Right renal cortex interstitium (tissue), 3 donors: Measurements from ENCODE around the gene SYNJ2BP. TPM values are rescaled to one million over a fixed set of nuclear protein-coding genes. Genes with fewer than 3 reads are reported as not detected.

Experiments
- DNase-seq, 3 donors: peaks; one replicate each; pipeline ENCODE4 v3.0.0-alpha.2; 2013; ENCODE audit warnings: low read depth in 3 of 3, low spot score in 2 of 3
- polyA plus RNA-seq, 3 donors: library from polyadenylated mRNA; unstranded; fragments of 120-200 nt; gene quantifications; one replicate each; pipeline ENCODE4 v1.2.1, GENCODE V29; 2013; ENCODE audit not compliant: insufficient read length in 3 of 3

Gene SYNJ2BP
- polyA plus RNA-seq, 3 donors, result 40.2 to 43.4 (median 41.0) TPM

DNA sequence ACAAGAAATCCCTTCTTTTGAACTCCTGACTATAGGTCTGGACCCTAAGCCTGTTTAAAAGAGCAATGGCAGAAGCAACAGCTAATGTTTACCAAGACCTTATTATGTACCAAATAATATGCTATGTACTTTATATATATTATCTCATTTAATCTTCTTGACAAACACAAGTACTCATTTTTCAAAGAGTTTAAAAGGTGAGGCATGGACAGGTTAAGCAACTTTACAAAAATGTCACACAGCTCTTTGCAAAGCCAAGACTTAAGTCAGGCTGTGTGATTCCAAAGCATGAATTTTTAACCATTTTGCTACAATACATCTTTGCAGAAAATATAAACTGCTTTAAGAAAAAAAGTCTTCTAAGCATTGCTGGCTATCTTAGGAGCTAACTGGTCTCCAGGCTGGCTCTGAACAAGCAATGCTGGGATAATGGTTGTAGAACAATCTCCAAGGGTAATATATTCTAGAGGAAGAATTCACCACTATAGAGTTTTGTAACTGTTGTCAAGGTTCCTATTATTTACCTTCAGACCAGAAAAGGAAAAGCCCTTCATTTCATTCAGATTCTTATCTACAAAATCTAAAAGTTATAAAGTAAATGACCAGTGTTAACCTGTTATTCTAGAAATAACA is 22.1 kb downstream of the SYNJ2BP start:
- DNase-seq, result no peak

DNA sequence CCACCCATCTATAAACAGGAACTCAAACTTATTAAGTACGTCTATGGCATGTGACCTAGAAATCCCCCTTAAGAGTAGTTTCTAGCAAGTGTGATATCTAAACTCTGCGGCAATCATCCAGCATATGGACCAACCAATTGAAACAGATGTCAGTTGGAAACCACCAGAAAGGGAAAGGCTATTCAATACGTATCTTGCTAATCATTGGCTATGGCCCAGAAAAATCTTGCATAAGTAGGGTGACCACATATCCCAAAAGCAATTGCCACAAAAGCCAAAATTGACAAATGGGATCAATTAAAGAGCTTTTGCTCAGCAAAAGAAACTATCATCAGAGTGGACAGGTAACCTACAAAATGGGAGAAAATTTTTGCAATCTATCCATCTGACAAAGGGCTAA is 24.2 kb downstream of the SYNJ2BP start:
- no peak for DNase-seq

DNA sequence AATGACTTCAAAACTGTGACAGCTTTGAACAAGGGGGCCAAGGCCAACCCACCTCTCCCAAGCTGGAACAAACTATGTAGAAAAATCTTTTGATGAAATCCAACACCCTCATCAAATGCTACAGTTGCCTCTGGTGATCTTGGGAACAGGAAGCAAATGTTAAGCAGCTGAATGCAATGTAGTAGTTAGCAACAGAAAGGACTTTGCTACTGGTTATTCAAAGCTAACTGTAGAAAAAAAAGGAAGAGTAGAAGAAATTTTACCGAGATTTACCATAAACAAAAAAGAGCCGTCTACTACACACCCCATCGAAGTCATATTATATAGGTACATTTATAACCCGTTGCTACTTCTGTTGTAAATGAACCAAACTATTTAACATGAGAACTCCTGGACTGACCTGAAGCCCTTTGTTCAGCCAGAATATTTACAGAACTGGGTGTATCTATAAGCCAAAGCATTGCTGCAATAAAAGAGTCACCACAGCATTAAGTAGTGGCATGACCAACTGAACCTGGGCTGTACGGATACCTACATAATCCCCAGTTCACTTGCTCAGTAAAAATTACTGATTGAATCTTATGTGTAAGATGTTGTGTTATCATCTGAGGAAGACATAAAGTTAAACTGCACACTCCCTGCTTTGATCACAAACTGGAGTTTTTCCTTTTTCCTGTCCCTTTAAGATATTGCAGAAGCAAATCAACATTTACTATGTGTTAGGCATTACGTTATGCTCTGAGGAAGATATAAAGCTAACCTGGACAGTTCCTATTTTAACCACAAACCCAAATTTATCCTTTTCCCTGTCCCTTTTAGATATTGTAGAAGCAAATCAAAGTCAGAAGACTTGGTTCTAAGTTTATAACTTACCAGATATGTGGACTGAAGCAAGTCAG is 25.1 kb downstream of the SYNJ2BP start:
- no peak for DNase-seq

DNA sequence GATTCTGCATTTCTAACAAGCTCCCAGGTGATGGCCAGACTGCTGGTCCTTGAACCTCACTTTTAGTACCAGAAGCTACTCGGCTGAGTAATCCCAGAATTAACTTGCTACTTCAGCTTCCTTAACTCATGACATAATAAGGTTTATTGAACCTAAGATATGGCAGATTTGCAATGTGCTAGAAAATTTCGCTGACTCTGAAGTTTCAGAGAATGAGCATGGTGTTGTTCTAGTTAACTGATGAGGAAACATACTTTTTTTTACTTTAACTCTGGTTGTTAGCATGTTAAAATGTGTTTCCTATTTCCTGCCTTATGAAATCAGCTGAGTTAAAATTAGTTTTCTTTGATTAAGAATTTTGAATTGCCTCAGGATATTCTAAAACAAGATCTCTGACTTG is 34.4 kb downstream of the SYNJ2BP start:
- no peak for DNase-seq

DNA sequence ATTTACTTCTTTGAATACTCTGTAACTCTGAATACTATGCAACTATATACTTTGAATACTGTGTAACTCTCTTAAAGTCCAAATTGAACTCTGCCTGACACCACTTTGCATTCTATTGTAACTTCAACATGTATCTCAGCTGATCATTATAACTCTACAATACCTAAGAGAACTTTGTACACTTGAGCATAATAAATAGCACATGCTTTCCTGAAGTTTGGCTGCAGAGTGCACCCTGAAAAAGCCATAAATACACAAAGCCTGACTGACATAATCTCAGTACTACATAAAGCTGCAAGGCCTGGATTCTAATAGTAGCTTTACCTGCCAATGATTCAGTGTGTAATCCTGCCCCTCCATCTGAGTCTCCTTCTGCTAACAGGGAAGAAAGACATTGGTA is 36.1 kb downstream of the SYNJ2BP start:
- DNase-seq, result no peak

DNA sequence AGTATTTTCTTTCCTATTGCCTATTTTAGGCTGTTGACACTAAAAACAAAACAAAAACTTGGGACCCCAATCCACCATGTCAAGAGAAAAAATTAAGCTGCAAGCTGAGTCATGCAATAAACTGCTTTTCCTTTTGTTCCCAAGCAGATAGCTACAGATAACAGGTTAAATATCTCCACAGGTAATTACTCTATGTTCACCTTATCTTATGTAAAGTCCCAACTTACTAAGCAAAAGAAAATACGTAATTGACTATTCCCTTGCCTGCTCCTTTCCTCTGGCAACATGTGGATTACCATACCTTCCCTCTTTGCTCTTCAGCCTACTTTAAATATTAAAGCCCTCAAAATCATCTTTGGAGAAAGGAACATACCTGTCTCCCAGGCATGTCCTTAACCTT is 38.2 kb downstream of the SYNJ2BP start:
- DNase-seq, result no peak

Other genes starting within 250 kb of the SYNJ2BP start
- gene SLC8A3, start 228.1 kb downstream of the SYNJ2BP start, polyA plus RNA-seq, result under 1 TPM; 0.53 to 0.57 (median 0.54) TPM
- gene COX16, start 57.4 kb downstream of the SYNJ2BP start, polyA plus RNA-seq, result 10 to 100 TPM; 76.0 to 89.2 (median 82.8) TPM
- gene ADAM21, start 35.1 kb upstream of the SYNJ2BP start, polyA plus RNA-seq, result under 1 TPM; 0.28 to 0.47 (median 0.37) TPM
- gene ADAM20, start 117.9 kb upstream of the SYNJ2BP start, polyA plus RNA-seq, result under 1 TPM; 0.11 to 0.16 (median 0.14) TPM
- 10 to 100 TPM; 40.3 to 42.1 (median 40.8) TPM for gene MED6, start 183.6 kb upstream of the SYNJ2BP start, polyA plus RNA-seq
- 1 to 10 TPM; 3.1 to 4.2 (median 3.7) TPM for gene TTC9, start 224.8 kb upstream of the SYNJ2BP start, polyA plus RNA-seq